GM19238 (cell line): Measurements from ENCODE around the gene PLEKHM2.

Experiments used
- DNase-seq: peaks from one replicate; pipeline ENCODE4 v3.0.0; 2011; ENCODE audit warnings: low spot score; ENCODE audit not compliant: insufficient read length

PLEKHM2 gene

DNA sequence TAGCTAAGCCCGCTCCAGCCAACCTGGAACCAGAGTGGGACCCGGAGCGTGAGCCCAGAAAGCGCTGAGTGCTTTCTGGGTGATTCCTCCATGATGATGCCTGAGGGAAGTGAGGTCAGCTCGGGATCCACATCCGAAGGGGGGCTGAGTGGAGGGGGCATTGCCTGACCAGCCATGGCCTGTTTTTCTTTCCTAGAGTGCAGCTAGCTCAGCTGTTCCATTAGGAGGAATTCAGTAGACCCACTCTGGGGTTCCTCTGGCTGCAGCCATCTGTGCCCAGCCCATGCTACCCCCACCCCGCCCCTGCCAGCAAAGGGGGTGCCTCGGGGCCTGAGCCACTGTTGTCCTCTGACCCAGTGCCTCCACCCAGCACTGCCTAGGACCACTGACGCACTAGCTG is 42.4 kb downstream of the PLEKHM2 start:
- no peak for DNase-seq

DNA sequence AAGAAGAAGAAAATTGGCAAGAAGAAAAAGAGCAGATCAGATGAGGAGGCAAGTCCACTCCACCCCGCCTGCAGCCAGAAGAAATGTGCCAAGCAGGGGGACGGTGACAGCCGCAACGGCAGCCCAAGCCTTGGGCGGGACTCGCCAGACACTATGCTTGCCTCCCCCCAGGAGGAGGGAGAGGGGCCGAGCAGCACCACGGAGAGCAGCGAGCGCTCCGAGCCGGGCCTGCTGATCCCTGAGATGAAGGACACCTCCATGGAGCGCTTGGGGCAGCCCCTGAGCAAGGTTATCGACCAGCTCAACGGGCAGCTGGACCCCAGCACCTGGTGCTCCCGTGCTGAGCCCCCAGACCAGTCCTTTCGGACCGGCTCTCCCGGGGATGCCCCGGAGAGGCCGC is 42.9 kb downstream of the PLEKHM2 start:
- DNase-seq = no peak

DNA sequence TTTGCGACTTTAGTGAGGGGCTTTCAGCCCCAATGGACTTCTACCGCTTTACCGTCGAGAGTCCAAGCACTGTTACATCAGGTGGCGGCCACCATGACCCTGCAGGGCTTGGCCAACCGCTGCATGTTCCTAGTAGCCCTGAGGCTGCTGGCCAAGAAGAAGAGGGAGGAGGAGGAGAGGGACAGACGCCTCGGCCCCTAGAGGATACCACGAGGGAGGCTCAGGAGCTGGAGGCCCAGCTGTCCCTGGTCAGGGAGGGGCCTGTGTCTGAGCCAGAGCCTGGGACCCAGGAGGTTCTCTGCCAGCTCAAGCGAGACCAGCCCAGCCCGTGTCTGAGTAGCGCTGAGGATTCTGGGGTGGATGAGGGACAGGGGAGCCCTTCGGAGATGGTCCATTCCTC is 43.3 kb downstream of the PLEKHM2 start:
- DNase-seq = no peak

- no peak for DNase-seq
These were observed 43.9 kb downstream of the PLEKHM2 start for GRCh38 chr1:15727866-15728534.

GRCh38 chr1:15728937-15729657 is 45.0 kb downstream of the PLEKHM2 start:
- DNase-seq = no peak

- no peak for DNase-seq
These were observed 46.3 kb downstream of the PLEKHM2 start for GRCh38 chr1:15730423-15730822.

- no peak for DNase-seq
These were observed 46.8 kb downstream of the PLEKHM2 start for GRCh38 chr1:15730936-15731335.

GRCh38 chr1:15731735-15732685 is 47.9 kb downstream of the PLEKHM2 start:
- no peak for DNase-seq

DNA sequence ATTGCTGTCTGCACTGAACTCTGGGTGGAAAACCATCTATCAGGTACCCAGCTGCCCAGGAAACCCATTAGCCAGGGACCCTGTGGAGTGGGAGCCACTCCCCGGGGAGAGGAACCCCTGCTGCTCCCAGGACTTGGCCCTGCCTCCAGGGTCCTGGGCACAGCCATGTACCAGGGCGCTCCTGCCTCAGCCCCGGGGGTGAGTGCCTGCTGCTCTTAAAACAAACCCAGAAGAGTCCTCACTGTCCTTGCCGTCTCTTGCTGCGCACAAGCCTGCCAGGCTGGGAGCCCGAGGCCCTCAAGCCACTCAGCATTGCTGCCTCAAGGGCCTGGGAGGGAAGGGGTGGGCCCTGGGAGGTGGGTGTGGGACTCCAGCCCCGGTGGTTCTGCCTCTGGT is 48.6 kb downstream of the PLEKHM2 start:
- no peak for DNase-seq

DNA sequence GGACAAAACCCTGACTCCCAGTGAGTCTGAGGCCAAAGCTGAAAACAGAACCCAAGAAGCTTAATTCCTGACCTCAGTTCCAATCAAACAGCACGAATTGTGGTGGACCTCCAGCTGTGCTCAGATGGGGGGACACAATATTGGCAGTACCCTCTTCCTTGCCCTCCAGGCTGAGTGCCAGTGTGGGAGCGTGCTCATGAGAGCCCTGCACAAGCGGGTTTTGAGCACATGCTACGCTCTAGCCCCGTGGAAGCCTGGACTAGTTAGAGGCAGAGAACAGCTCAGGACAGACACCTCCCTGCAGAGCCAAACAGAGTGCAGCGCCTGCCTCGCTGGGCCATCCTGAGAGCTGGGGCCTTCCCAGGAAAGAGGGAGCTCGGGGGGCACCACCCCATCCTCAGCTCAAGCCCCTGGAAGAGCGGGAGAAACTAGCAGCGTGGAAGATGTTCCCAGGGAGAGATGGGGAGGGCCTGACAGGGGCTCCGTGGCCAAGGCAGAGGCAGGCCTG is 49.2 kb downstream of the PLEKHM2 start:
- DNase-seq = no peak

- no peak for DNase-seq
These were observed 49.7 kb downstream of the PLEKHM2 start for GRCh38 chr1:15733726-15734226.

DNA sequence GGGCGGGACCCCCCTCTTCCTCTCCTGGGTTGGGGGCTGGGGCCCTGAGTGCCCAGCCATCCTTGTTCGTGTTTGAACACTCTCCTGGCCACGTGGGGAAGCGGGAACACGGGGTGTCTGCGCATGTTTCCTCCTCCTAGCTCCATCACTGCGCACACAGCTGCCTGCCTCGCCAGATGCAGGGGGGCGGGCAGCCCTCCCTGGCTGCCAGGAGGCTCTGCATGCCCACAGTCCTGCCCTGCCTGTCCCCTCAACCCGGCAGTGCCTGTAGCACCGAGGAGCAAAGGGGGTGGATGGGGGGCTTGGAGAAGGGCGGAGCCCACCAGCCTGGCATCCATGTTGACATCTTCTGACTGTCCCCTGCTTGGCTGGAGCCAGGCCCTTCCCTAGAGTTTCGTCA is 50.2 kb downstream of the PLEKHM2 start:
- DNase-seq = no peak

- DNase-seq = no peak
These were observed 50.8 kb downstream of the PLEKHM2 start for GRCh38 chr1:15734901-15735300.

DNA sequence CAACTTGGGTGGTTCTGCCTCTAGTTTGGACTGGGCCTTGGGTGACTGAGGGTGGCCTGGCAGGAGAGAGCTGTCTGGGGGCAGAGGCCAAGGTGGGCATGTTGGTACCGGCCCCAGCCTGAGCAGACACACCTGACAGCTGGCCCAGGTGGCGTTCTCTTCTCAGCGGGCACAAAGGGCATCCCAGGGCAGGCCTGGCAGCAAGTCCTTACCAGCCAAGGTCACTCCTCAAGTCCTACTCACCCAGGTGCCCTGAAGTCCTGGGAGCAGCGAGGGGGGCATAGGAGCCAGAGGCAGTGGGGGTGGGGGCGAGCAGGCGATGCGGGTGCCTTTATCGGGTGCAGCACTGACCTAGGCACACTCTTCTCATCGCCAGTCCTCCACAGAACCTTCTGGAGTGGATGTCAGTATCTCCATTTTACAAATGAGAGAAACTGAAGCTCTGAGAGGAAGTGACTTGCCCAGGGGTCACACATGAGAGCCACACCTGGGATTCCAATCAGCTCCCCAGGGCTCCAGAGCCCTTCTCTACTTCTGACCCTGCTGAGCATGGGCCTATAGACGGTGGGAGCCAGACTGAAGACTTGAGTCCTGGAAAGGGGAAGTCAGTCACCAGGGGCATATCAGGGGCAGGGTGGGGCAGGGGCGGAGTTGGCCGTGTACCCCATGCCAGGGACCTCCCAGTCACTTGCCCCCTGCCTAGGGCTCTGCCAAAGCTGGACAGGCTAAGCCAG is 51.4 kb downstream of the PLEKHM2 start:
- no peak for DNase-seq

GRCh38 chr1:15736038-15736891 is 52.1 kb downstream of the PLEKHM2 start, which contains the start of gene SLC25A34:
Gene SLC25A34 (plus strand): TSS chr1:15736258. CDS start chr1:15736486, 228 bp downstream.
- DNase-seq = no peak

- DNase-seq = no peak
These were observed 52.8 kb downstream of the PLEKHM2 start for GRCh38 chr1:15736892-15737261.

DNA sequence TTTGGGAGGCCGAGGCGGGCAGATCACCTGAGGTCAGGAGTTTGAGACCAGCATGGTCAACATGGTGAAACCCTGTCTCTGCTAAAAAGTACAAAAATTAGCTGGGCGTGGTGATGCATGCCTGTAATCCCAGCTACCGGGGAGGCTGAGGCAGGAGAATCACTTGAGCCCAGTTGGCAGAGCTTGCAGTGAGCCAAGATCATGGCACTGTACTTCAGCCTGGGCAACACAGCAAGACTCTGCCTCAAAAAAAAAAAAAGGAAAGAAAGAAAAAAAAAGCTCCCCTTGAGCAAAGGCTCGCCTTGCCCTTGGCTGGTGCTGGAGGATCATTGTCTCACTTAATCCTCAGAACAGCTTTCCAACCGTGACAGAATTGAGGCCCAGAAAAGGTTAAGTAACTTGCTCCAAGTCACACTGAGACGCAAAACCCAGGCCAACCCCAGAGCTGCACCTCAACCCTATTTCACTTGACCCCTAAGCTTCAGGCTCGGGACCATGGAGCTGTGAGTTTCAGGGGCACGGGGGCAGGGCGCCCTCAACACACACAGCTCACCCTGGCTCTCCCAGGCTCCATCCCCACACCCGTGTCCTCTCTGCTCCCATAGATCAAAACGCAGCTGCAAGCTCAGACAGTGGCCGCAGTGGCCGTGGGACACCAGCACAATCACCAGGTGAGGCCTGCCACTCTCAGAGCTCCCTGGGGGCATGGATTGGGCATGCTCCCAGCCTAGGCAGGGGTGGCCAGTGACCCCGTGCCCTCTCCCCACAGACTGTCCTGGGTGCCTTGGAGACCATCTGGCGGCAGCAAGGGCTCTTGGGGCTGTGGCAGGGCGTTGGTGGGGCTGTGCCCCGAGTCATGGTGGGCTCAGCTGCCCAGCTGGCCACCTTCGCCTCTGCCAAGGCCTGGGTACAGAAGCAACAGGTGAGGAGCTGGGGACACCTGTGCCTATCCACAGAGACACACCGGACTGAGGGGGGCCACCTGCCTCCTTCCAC is 53.5 kb downstream of the PLEKHM2 start:
- DNase-seq = no peak

GRCh38 chr1:15738416-15739113 is 54.4 kb downstream of the PLEKHM2 start:
- no peak for DNase-seq
